22Rv1 (cell line): ENCODE data around the gene D2HGDH.

Experiments
- CTCF ChIP-seq: fragments of 450-650 bp; IDR thresholded peaks from 2 replicates; pipeline ENCODE4 v1.5.1; 2017; ENCODE audit warnings: mild to moderate bottlenecking
- ZFX ChIP-seq: fragments of 450-650 bp; IDR thresholded peaks from 2 replicates; pipeline ENCODE4 v1.6.1; 2017; ENCODE audit warnings: antibody characterized with exemption, borderline replicate concordance

GRCh38 chr2:241708879-241709278, 25.6 kb upstream of the D2HGDH start:
- no peak for TF ChIP-seq CTCF
- TF ChIP-seq ZFX = no peak
